A549 (cell line): ENCODE measurements around the gene SCYL3.

ENCODE experiments used
- CTCF ChIP-seq: fragments of >200 bp; sonication (Bioruptor Twin); formaldehyde crosslinking; IDR thresholded peaks from 3 replicates; pipeline ENCODE4 v1.5.1; 2016
- MAZ ChIP-seq: fragments of 150-350 bp; IDR thresholded peaks from 2 replicates; pipeline ENCODE4 v1.6.1; 2014; ENCODE audit warnings: antibody characterized with exemption, low read depth, low read length, borderline replicate concordance
- POLR2A ChIP-seq: IDR thresholded peaks from 2 replicates; pipeline ENCODE4 v1.6.1; 2012; ENCODE audit warnings: mild to moderate bottlenecking, low read length
- RAD21 ChIP-seq, 2 experiments: fragments of >200 bp in 1 of 2; sonication (Bioruptor Twin) in 1 of 2; formaldehyde crosslinking in 1 of 2; IDR thresholded peaks in 1 of 2; conservative IDR thresholded peaks in 1 of 2; 2 replicates in 1 of 2; 3 replicates in 1 of 2; pipeline ENCODE4 v1.6.1; 2012 to 2018; ENCODE audit warnings: inconsistent platforms in 1 of 2
- REST ChIP-seq: fragments of 200-600 bp; sonication (generic); IDR thresholded peaks from 2 replicates; pipeline ENCODE4 v1.6.1; 2016; ENCODE audit warnings: antibody characterized with exemption, mild to moderate bottlenecking, moderate library complexity

GRCh38 chr1:169879034-169879840 lies 14.5 kb downstream of the SCYL3 start:
- no peak for TF ChIP-seq RAD21 (conservative IDR thresholded peaks at IDR 0.05 in 1 of 2, IDR thresholded peaks at IDR 0.05 in 1 of 2)
- TF ChIP-seq POLR2A, result no peak
- no peak for TF ChIP-seq CTCF
- no peak for TF ChIP-seq MAZ
- TF ChIP-seq REST, result no peak
